ENCODE measurements around the gene GAS2L1.

GAS2L1 gene

DNA sequence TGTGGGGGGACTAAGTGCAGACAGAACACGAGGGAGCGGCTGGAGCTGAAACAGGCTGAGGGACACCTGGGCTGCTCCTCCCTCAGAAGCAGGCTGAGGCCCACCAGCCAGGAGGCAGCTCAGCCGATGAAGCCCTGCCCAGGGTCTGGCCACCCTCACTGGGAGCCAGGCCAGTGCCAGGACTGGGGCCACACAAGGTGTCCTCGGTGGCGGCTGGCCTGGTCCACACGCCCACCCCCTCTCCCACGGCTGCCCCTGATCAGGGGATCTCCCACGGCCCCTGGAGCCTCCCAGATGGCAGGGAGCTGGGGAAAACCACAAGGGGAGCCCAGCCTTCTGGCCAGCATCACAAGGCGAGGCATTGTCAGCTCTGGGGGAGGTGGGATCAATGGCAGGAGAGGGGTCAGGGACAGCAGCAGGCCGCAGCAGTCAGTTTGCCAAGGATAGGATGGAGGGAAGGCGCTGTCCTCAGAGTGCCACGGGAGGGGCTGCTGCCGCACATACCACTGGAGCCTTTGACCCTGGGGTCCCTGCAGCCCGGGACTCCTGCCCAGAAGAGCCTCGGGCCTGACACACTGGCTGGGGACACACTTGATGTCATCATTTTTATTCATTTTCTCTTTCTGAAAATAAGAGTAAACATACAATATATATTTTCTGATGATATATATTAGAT lies 20.8 kb downstream of the GAS2L1 start:
- DNase-seq (ENCODE audit: low read depth, low spot score) = no peak

DNA sequence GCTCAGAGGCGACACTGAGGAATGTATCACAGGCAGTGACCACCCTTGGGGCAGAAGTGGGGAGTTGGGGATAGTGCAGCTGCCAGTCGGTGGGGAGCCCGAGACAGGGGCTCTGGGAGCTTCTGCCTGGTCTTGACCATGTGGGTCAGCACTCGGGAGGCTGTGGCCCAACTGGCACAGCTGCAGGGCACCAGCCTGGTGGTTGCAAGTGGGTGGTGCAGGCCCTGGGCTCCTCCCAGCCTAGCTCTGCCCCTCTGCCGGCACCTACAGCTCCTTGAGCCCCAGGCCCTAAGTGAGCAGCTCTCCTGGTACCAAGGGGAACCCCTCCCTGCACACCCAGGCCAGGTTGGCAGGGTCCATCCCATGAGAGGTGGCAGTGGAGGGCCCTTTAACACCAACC lies 21.6 kb downstream of the GAS2L1 start:
- DNase-seq (ENCODE audit: low read depth, low spot score) = no peak

GRCh38 chr22:29328566-29329500 lies 22.4 kb downstream of the GAS2L1 start:
- no peak for DNase-seq (ENCODE audit: low read depth, low spot score)

- DNase-seq (ENCODE audit: low read depth, low spot score) = no peak
Observed at GRCh38 chr22:29329581-29329980, 23.1 kb downstream of the GAS2L1 start.

DNA sequence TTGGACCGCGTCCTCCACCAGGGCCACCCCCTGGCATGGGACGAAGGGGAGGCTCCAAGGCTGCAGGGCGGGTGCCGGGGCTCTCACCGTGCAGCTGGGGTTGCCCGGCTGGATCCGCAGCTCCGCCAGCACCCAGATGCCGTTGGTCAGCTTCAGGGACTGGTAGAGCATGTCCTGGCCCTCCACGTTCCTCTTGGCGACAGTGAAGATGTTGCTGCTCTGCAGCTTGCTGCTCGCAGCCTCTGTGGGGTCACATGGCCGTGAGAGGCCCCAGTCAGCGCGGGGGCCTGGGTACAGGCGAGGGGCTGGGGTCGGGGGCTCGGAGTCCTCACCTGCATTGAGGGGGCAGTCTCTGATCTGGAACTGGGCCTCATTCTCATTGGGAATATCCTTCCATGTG lies 23.8 kb downstream of the GAS2L1 start:
- no peak for DNase-seq (ENCODE audit: low read depth, low spot score)

GRCh38 chr22:29330753-29331152 lies 24.3 kb downstream of the GAS2L1 start:
- DNase-seq (ENCODE audit: low read depth, low spot score) = no peak

DNA sequence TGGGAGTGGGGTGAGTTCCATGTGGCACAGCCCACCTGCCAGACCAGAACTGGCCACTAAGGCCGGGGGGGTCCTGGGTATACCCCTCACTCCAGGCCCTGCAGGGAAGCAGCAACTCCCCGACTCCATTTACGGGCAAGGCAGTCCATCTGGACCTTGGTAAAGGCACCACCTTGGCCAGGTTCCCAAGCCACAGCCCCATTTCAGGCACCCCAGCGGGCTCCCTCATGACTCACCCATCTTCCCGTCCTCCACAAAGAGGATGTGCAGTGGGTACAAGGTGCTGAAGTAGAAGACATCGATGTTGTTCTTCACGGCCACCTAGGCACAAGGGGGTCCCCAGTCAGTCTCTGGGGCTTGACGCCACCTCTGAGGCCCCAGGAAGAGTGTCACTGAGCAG lies 24.8 kb downstream of the GAS2L1 start:
- DNase-seq (ENCODE audit: low read depth, low spot score) = no peak

- no peak for DNase-seq (ENCODE audit: low read depth, low spot score)
Observed at GRCh38 chr22:29331658-29332300, 25.3 kb downstream of the GAS2L1 start.

GRCh38 chr22:29332886-29333496 lies 26.5 kb downstream of the GAS2L1 start:
- no peak for DNase-seq (ENCODE audit: low read depth, low spot score)

GRCh38 chr22:29334148-29334547 lies 27.7 kb downstream of the GAS2L1 start:
- no peak for DNase-seq (ENCODE audit: low read depth, low spot score)

DNA sequence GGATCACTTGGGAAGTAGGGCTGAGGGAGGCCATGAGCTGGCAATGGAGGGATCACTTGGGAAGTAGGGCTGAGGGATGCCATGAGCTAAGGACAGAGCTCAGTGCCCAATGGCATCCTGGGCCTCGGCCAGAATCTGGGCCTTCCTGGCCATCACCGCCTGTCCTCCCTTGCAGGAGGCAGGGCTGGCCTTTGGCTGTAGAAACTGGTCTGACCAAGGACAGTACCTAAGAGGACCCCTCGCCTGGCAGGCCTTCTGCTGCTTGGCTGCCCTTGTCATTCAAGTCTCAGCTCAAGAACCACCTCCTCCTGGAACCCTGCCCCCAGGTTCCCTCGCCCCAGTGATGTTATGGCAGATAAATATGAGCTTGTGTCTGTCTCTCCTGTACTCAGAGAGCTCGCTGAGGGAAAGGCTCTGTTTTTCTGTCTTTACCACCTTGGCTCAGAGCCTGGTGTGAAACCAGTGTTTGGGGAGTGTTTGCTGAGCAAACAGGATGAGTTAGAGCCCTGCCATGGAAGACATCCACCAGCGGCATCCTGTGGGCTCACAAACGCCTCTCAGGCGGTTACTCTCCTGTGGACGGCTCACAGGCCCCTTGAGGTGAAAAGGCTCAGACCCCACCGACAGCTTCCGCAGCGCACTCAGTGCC lies 28.4 kb downstream of the GAS2L1 start:
- no peak for DNase-seq (ENCODE audit: low read depth, low spot score)

DNA sequence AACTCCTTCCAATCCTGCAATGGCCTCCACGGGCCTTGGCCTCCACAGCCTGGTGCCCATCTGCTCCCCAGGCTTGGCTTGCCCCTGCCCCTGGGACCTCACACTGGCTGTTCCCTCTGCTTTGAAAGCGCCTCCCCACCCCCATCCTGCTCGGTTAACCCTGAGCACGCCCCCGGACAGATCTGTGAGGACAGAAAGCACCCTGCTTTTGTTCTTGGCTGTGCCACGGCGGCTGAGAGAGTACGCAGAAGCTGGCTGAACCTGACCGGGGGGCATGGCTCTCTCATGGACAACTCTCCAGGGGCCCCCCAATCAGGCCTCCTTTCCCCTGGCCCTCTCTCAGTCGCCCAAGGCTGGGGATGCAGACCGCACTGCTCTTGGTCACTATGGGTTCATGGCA lies 29.2 kb downstream of the GAS2L1 start:
- DNase-seq (ENCODE audit: low read depth, low spot score) = no peak

DNA sequence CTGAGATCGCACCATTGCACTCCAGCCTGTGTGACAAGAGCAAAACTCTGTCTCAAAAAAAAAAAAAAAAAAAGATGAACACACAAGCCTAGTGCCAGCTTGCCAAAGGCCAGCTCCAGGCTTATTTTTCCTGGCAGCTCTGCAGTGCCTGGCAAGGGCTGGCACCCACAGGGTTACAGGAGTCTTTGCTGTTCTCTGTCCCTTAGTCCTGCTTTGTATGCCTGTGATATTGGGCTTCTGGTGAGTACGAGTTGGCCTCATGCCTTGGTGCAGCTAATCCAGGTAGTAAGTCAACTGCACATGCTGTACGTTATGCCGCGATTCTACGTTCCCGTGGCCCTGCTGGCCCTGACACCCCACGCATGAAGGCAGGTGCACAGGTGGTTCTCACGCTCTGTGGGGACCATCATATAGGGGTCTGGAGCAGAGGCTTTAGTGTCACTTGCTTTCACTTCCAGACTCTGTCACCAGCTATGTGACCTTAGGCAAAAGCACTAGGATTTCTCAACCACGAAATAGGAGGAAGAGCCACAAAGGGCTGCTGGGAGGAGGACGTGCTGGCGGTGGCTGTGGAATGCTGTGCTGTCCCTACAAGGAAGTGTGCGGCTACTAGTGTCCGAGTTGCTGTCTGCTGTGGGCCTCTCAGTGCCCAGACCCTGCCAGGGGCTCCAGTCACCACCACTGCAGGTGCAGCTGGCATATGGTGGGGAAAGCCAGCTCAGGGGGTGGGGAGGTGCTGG lies 30.5 kb downstream of the GAS2L1 start:
- no peak for DNase-seq (ENCODE audit: low read depth, low spot score)

DNA sequence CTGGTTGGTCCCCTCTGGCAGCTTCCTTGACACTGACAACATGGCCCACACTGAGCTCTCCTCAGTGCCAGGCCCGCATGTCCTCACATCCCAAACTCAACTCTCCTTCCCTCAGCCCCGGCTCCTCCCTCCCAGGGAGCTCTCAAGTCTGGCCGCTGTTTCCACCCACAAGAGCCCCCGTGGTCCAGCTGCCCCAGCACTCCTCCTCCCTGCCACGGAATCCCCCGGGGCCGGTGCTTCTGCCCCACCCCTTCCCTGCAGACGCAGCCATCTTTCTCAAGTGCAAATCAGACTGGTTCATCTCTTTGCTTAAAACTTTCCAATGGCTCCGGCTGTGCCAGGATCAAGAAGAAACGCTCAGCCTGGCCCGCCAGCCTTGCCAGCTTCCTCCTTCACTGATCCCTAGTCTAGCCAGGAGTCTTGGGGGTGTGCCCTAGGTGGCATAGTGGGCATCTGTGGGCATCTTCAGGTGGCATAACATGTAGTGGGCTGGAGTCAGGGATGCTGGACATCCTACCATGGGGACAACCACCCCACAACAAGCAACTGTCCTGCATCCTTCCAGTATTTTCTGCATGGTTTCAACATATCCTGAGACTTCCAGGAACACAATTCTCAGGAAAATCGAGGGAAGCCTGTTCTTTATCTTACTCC lies 31.3 kb downstream of the GAS2L1 start:
- no peak for DNase-seq (ENCODE audit: low read depth, low spot score)

DNA sequence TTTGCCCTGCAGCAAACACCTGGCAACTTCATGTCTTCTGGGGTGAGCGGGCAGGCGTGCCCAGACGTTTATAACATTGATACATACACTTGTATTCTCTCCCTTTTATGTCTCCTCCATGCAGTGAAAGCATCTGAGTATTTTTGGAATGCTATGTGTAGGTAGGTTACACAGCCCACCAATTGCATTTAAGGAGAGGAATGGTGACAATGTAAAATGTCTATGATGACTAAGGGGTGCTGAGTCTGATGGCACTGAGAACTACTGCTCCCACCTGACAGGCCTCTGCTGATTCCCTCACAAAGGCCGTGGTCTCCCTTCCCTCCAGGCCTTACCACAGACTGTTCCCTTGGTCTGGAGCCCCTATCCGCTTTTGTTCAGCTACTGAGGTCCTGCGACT lies 31.9 kb downstream of the GAS2L1 start:
- no peak for DNase-seq (ENCODE audit: low read depth, low spot score)

DNA sequence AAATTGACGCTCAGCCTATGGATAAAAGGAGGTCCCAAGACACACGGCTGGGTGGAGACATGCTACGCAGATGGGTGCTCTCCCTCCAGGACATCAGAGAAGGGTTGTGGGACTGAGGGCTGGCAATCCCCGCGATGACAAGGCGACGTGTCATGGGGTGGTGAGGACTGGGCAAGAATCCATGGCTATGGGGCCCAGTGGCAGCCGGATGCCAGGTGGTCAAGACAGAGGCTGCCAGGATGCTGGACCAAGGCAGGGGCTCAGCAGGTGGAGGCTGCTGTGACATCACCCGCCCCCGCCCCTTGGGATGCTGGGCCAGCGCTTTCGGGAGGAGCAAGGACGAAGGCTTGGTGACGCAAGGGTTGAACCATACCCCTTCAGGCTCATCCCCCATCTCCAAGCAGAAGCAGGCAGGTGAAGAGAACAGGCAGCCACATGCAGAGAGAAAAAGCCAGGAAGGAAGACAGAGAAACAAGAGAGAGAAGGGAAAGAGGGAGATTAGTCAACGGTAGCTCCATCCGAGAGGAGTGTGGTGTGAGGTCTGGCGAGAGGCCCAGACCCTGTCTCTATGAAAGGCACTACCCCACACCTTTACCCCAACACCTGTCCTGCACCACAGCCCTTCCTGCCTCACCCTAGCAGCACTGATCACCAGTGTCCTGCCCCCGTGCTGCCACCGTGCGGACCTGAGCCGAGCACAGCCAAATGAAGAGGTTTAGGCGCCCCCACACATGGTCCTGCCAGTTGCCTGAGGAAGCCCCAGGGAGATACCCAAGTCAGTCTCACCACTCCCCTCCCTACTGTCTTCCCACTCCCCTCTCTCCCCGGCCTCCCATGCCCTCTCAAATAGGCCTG lies 33.2 kb downstream of the GAS2L1 start:
- DNase-seq (ENCODE audit: low read depth, low spot score) = no peak

DNA sequence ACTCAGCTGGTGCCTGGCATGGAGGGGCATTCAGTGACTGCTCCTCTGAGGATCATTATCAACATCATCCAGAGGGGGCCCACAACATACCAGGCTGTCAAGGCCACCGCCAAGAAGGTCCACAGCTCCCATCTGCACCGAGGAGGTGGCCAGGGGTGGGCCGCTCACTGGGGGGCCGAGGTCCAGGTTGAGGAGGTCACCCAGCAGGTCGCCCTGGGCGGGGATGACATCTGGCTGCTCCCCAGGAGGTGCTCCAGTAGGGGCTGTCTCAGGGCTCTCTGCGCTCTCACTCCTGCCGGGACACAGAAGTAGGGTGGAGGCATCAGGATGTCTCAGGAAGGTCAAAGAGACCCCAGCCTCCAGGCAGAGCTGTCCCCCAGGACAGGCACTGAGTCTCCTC lies 34.1 kb downstream of the GAS2L1 start:
- no peak for DNase-seq (ENCODE audit: low read depth, low spot score)

DNA sequence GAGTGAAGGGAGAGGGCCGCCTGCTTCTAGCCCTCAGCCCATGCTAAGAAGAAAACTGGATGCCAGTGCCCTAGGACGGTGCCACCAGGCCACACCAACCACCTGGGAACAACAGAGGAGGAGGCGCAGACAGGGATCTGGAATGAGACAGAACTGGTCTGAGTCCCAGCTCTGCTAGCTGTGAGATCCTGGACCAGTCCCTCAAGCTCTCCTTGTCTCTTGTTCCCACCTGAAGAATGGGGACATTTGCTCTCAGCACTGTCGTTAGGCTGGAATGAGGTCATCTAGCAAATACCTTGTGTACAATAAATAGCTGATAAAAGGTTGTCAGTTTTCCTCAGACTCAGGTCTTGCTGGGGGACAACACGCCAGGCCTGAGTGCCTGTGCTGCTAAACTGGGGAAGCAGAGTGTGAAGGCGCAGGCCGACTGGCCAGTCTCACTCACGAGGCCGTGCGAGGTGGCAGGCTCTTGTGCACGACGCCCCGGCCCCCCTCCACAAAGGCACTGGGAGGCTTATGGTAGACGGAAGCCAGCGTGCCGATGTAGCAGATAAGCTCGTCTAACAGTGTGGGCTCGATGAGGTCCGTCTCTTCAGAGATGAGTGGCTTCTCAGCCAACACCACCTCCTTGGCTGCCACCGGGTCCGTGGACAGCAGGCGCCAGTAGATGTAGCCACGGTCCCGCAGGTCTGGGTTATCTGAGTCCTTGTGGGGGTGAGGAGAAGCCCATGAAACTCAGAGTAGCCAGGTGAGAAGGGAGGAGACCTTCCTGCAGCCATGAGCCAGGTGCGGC lies 34.8 kb downstream of the GAS2L1 start:
- no peak for DNase-seq (ENCODE audit: low read depth, low spot score)

DNA sequence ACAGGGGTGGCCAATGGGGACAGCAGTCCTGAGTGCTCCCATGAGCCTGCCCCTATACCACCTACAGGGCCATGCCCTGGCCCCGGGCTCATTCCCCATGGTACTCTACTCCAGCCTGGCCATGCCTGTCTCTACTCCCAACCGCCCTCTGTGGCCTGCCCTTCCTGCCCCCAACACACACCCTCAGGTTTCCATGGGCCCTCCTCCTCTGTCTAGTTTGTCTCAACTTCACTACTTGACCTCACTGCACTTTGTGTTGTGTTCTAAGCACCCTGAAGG lies 35.3 kb downstream of the GAS2L1 start:
- DNase-seq (ENCODE audit: low read depth, low spot score) = no peak
